ENCODE measurements around the gene GPRIN1.
"Not testable (repeated sequence)": the region's sequence is repeated elsewhere in the genome, so short reads cannot be mapped to it uniquely, and the experiment has no call there.

The GPRIN1 gene

GRCh38 chr5:176597417-176598389 lies 12.3 kb downstream of the GPRIN1 start:
- DNase-seq = no peak

GRCh38 chr5:176596689-176597416 lies 13.1 kb downstream of the GPRIN1 start:
- no peak for DNase-seq

- DNase-seq = no peak
Measured at GRCh38 chr5:176596069-176596644, 13.8 kb downstream of the GPRIN1 start.

GRCh38 chr5:176595386-176595943 lies 14.5 kb downstream of the GPRIN1 start:
- DNase-seq = no peak

- DNase-seq = no peak
Measured at GRCh38 chr5:176594554-176594953, 15.4 kb downstream of the GPRIN1 start.

- no peak for DNase-seq
Measured at GRCh38 chr5:176593273-176593869, 16.6 kb downstream of the GPRIN1 start.

GRCh38 chr5:176592573-176592972 lies 17.4 kb downstream of the GPRIN1 start:
- DNase-seq = no peak

GRCh38 chr5:176591667-176592066 lies 18.3 kb downstream of the GPRIN1 start:
- DNase-seq = not testable (repeated sequence)

- DNase-seq = no peak
Measured at GRCh38 chr5:176590035-176590717, 19.8 kb downstream of the GPRIN1 start.

GRCh38 chr5:176589039-176589769 lies 20.8 kb downstream of the GPRIN1 start:
- no peak for DNase-seq

GRCh38 chr5:176588297-176588696 lies 21.7 kb downstream of the GPRIN1 start:
- DNase-seq = no peak

GRCh38 chr5:176587398-176587797 lies 22.6 kb downstream of the GPRIN1 start:
- no peak for DNase-seq

- DNase-seq = no peak
Measured at GRCh38 chr5:176583076-176583475, 26.9 kb downstream of the GPRIN1 start.

GRCh38 chr5:176581361-176581760 lies 28.6 kb downstream of the GPRIN1 start:
- no peak for DNase-seq

GRCh38 chr5:176579323-176579722 lies 30.6 kb downstream of the GPRIN1 start:
- peak in 1 of 14 donors; percentile 19 for DNase-seq

GRCh38 chr5:176578391-176578808 lies 31.6 kb downstream of the GPRIN1 start:
- peak in 1 of 14 donors; percentile 67 for DNase-seq

- DNase-seq = no peak
Measured at GRCh38 chr5:176577312-176578176, 32.4 kb downstream of the GPRIN1 start.

- no peak for DNase-seq
Measured at GRCh38 chr5:176575488-176576422, 34.2 kb downstream of the GPRIN1 start.

- DNase-seq = no peak
Measured at GRCh38 chr5:176575066-176575465, 34.9 kb downstream of the GPRIN1 start.
